Esophagus muscularis mucosa (tissue), 4 donors: Measurements from ENCODE around the gene AUTS2. TPM values are rescaled to one million over a fixed set of nuclear protein-coding genes. Genes with fewer than 3 reads are reported as not detected.
A peak's percentile ranks its signal among the peaks of the same experiment; 100 is the strongest.

Source experiments
- DNase-seq: peaks from one replicate; pipeline ENCODE4 v3.0.0-alpha.2; 2017; ENCODE audit errors: extremely low spot score
- H3K27ac ChIP-seq, 4 donors: fragments of 200-600 bp; sonication (generic); replicated peaks in 1 of 4; 1 replicate in 3 of 4; 2 replicates in 1 of 4; pipeline ENCODE4 v1.5.1; 2016 to 2019; ENCODE audit warnings: mild to moderate bottlenecking in 1 of 4
- H3K27me3 ChIP-seq, 4 donors: fragments of 200-600 bp; sonication (generic); one replicate each; pipeline versions ENCODE4 v1.5.1 to v1.6.0; 2016 to 2019
- H3K36me3 ChIP-seq, 4 donors: fragments of 200-600 bp; sonication (generic); one replicate each; pipeline ENCODE4 v1.5.1; 2016 to 2019
- H3K4me1 ChIP-seq, 4 donors: fragments of 200-600 bp; sonication (generic); one replicate each; pipeline ENCODE4 v1.5.1; 2016 to 2019
- H3K4me3 ChIP-seq, 4 donors: fragments of 200-600 bp; sonication (generic); 1 replicate in 2 of 4; 2 replicates in 2 of 4; pipeline ENCODE4 v1.5.1; 2016 to 2019; ENCODE audit warnings: mild to moderate bottlenecking in 4 of 4, moderate library complexity in 1 of 4
- H3K9me3 ChIP-seq, 4 donors: fragments of 200-600 bp; sonication (generic); 1 replicate in 3 of 4; 2 replicates in 1 of 4; pipeline ENCODE4 v1.5.1; 2016 to 2019
- EP300 ChIP-seq: sonication (generic); formaldehyde crosslinking; IDR thresholded peaks from one replicate; pipeline ENCODE4 v1.6.1; 2017; ENCODE audit warnings: antibody characterized with exemption
- POLR2A ChIP-seq: fragments of 450-650 bp; IDR thresholded peaks from one replicate; pipeline ENCODE4 v1.6.1; 2017; ENCODE audit warnings: antibody characterized with exemption, moderate library complexity, mild to moderate bottlenecking, low read depth
- POLR2AphosphoS5 ChIP-seq, 2 donors: sonication (generic); formaldehyde crosslinking; IDR thresholded peaks; one replicate each; pipeline ENCODE4 v1.6.1; 2017; ENCODE audit warnings: antibody characterized with exemption in 2 of 2
- WGBS: methylation state at CpG from one replicate; pipeline ENCODE4 v1.1.5; 2018; 5-methylcytosine and 5-hydroxymethylcytosine counted together
- intact Hi-C: fragments of 100-400 bp; cut with DNase I; formaldehyde crosslinking; loops from one replicate; pipeline ENCODE4 v1.15.1; 2023
- total RNA-seq, 4 donors: library from RNA; depleted of rRNA; stranded (reverse); fragments of >200 nt; gene quantifications; one replicate each; pipeline versions ENCODE4 v1.1.0 to v1.2.1, GENCODE V29; 2016
- TF ChIP-seq, protein P1 (sequence below), 3 experiments: fragments of 200-600 bp in 2 of 3; fragments of 450-650 bp in 1 of 3; sonication (generic) in 2 of 3; IDR thresholded peaks; one replicate each; pipeline ENCODE4 v1.5.1; 2017 to 2019; ENCODE audit warnings: antibody characterized with exemption in 3 of 3, mild to moderate bottlenecking in 2 of 3, moderate library complexity in 1 of 3

AUTS2 gene
- total RNA-seq, 4 donors from 2014 or later, result 18.5 to 44.9 (median 34.2) TPM

DNA sequence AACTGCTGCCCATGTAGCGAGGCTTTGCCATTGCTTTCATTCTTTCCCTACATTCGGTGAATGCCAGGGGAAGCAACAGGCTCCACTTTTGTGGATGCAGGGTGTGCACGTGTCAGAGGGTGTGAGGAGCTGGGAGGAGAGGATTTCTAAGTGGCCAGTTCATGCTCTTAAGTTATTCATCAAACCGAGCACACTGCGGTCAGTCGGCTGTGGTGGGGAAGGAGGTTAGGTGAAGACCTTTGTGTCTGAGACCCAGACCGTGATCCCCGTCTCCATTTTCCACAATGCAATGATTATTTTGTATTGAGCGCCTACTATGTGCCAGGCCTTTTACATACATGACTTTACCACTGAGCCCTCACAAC, 1095.0 kb downstream of the AUTS2 start:
- no peak for DNase-seq
- Histone ChIP-seq H3K4me3 (peak overlapping the region; percentile 80 to 90 (median 86)), H3K4me1 (peaks cover 7 to 39% (median 37%) of the 10 kb centered on the region in 4 donors), H3K27me3 (no peaks in the 10 kb centered on the region), H3K36me3 (no peaks in the 10 kb centered on the region), H3K9me3 (no peaks in the 10 kb centered on the region), H3K27ac (peak overlapping the region; percentile 86 to 87 (median 86))
- 41% methylated on average over 9 of the region's 9 CpGs for WGBS
- intact Hi-C loops, result loop anchor here (10.0 kb wide), 2 partner anchors 729 to 1099 kb away; partner anchors contain the start of gene AUTS2
- no peak for TF ChIP-seq POLR2A
- TF ChIP-seq, protein P1, sequence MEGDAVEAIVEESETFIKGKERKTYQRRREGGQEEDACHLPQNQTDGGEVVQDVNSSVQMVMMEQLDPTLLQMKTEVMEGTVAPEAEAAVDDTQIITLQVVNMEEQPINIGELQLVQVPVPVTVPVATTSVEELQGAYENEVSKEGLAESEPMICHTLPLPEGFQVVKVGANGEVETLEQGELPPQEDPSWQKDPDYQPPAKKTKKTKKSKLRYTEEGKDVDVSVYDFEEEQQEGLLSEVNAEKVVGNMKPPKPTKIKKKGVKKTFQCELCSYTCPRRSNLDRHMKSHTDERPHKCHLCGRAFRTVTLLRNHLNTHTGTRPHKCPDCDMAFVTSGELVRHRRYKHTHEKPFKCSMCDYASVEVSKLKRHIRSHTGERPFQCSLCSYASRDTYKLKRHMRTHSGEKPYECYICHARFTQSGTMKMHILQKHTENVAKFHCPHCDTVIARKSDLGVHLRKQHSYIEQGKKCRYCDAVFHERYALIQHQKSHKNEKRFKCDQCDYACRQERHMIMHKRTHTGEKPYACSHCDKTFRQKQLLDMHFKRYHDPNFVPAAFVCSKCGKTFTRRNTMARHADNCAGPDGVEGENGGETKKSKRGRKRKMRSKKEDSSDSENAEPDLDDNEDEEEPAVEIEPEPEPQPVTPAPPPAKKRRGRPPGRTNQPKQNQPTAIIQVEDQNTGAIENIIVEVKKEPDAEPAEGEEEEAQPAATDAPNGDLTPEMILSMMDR (IDR thresholded peaks at IDR 0.05), result no peak
- TF ChIP-seq POLR2AphosphoS5 (IDR thresholded peaks at IDR 0.05), result no peak
- no peak for TF ChIP-seq EP300

DNA sequence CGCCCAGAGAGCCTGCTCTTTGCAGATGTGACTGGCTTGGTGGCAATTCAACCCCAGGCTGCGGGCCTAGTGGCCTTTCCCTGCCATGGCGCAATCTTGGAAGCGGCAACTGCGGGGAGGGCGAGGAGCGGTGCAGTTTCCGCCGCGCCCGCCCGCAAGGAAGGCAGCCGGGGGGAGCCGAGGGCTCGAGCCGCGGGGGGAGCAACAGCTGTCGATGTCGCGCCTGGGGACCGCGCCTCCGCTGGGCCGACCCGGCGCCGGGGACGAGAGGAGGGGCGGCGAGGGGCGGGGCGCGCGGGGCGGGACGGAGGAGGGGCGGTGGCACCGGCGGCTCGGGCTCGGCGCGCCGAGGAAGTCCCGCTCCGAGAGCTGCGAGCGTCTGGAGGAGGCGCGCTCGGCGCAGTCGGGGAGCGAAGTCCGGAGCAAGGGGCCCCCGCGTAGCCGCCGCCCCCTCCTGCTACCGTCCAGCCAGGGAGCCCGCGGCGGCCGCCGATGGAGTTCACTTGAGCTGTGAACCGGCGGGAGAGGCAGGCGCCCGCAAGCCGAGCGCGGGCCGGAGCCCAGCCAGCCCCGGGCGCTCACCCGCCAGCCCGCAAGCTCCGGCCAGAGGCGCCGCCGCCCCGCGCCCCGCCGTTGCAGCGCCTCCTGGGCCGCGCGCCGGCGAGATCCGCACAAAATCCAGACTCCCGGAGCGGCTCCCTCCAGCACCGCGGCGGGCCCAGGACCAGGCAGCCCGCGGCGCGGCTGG, 1095.6 kb downstream of the AUTS2 start:
- H3K4me1 ChIP-seq, result peaks cover 7 to 43% (median 39%) of the 10 kb centered on the region in 4 donors
- no peaks in the 10 kb centered on the region for H3K27me3 ChIP-seq
- no peaks in the 10 kb centered on the region for H3K9me3 ChIP-seq
- DNase-seq, result peak; percentile 95
- H3K4me3 ChIP-seq, result peak overlapping the region; percentile 80 to 90 (median 86)
- TF ChIP-seq POLR2AphosphoS5 (IDR thresholded peaks at IDR 0.05) (peak; percentile 48 to 61), EP300 (no peak)
- TF ChIP-seq, protein P1 (IDR thresholded peaks at IDR 0.05), result peak in 1 of 3 experiments; percentile 37
- peak overlapping the region; percentile 86 to 87 (median 86) for H3K27ac ChIP-seq
- WGBS, result 17% methylated on average over 1 of the region's 101 CpGs
- intact Hi-C loops, result loop anchor here (10.0 kb wide), 2 partner anchors 729 to 1099 kb away; partner anchors contain the start of gene AUTS2
- no peaks in the 10 kb centered on the region for H3K36me3 ChIP-seq

DNA sequence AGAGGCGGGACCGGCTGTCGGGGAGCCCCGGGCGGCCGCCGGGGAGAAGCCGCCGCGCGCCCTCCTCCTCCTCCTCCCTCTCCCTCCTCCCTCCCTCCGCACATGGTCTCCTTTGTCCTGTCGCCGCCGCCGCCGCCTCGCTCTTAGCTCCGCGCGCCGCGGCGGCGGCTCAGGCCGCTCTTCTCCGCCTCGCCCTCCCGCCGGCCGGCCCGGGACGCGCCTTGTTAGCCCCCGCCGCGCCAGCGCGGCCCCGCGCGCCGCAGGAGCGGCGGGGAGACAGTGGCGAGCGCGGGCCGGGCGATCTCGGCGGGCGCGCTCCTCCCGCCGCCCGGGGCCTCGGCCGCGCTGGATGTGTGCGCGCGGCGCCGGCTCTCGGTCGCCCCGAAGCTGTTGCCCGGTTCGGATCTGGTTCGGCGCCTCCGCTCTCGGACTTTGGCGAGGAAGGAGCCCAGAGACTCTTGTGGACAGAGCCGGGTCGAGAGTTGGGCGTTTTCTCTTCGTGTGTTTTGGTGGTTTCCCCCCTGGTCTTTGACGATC, 1096.2 kb downstream of the AUTS2 start:
- intact Hi-C loops, result loop anchor here (10.0 kb wide), 2 partner anchors 730 to 1100 kb away; partner anchors contain the start of gene AUTS2
- Histone ChIP-seq H3K9me3 (no peaks in the 10 kb centered on the region), H3K4me3 (peak overlapping the region; percentile 80 to 90 (median 86)), H3K4me1 (peaks cover 7 to 43% (median 39%) of the 10 kb centered on the region in 4 donors), H3K27me3 (no peaks in the 10 kb centered on the region), H3K27ac (peak overlapping the region; percentile 86 to 87 (median 86)), H3K36me3 (no peaks in the 10 kb centered on the region)
- no CpG with 5 or more reads among the region's 80 CpGs for WGBS
- DNase-seq, result no peak
- TF ChIP-seq POLR2AphosphoS5 (IDR thresholded peaks at IDR 0.05) (no peak), EP300 (no peak), POLR2A (no peak)
- TF ChIP-seq, protein P1 (IDR thresholded peaks at IDR 0.05), result no peak

DNA sequence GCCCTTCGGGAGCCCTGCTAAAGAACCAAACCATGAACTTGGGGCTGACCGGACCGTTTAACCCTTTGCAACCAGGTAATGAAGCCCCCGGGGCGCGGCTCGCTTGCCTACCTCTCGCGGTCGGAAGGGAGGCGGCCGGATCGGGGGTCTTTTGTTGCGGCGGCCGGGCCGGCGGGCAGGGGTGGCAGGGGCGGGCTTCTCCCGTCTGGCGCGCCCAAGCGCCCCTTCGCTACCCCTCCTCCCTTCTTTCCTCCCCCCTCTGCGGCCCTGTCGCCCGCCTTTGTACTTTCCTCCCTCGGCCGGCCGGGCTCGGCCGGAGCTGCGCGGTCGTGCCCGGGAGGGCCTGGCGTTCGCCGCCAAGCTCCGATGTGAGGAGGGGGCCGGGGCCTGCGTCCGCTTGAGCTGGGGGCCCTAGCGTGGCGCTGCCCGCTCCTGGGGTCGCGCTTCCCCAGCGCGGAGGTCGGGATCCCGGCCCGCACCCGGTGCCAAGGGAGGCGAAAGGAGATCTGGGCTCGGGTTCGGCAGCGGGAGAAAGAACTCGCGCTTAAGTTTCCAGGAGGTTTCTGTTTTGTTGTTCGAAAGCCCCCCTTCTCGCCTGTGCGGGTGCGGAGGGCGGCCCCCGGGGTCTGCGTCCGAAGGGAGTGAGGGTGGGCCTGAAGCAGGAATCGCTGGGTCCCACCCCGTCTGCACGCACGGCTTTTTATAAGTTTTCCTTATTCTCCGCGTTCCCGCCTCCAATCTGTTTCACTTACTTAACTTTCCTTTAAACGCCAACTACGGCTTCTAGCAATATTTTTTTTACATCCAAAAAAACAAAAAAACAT, 1096.9 kb downstream of the AUTS2 start:
- peak overlapping the region; percentile 86 to 87 (median 86) for H3K27ac ChIP-seq
- no peak for DNase-seq
- under 1% methylated on average over 11 of the region's 77 CpGs for WGBS
- no peaks in the 10 kb centered on the region for H3K9me3 ChIP-seq
- H3K27me3 ChIP-seq, result no peaks in the 10 kb centered on the region
- TF ChIP-seq POLR2A (no peak), POLR2AphosphoS5 (IDR thresholded peaks at IDR 0.05) (no peak), EP300 (no peak)
- TF ChIP-seq, protein P1 (IDR thresholded peaks at IDR 0.05), result no peak
- H3K4me3 ChIP-seq, result peak overlapping the region; percentile 80 to 90 (median 86)
- peaks cover 7 to 43% (median 40%) of the 10 kb centered on the region in 4 donors for H3K4me1 ChIP-seq
- H3K36me3 ChIP-seq, result no peaks in the 10 kb centered on the region
- intact Hi-C loops, result loop anchor here (5.0 to 10.0 kb wide), 3 partner anchors 653 to 1100 kb away; partner anchors contain the start of gene AUTS2
